Spleen (tissue), 11 donors: ENCODE data around the gene CENPC. TPM values are rescaled to one million over a fixed set of nuclear protein-coding genes. Genes with fewer than 3 reads are reported as not detected.
"Not testable (repeated sequence)": the region's sequence is repeated elsewhere in the genome, so short reads cannot be mapped to it uniquely, and the experiment has no call there.

Experiments
- DNase-seq: peaks from one replicate; pipeline ENCODE4 v3.0.0-alpha.2; 2020
- H3K27ac ChIP-seq, 8 donors: fragments of 200-600 bp; sonication (generic) in 7 of 8; 1 replicate in 4 of 8; 2 replicates in 4 of 8; pipeline versions ENCODE4 v1.5.0 to v1.8.0; 2016 to 2021; ENCODE audit warnings: inconsistent platforms in 4 of 8, mild to moderate bottlenecking in 4 of 8, moderate library complexity in 1 of 8
- H3K27me3 ChIP-seq, 7 donors: fragments of 200-600 bp; sonication (generic) in 6 of 7; replicated peaks in 1 of 7; 1 replicate in 4 of 7; 2 replicates in 3 of 7; pipeline versions ENCODE4 v1.5.0 to v1.8.0; 2016 to 2021; ENCODE audit warnings: inconsistent platforms in 3 of 7, mild to moderate bottlenecking in 1 of 7
- H3K36me3 ChIP-seq, 6 donors: fragments of 200-600 bp; sonication (generic) in 5 of 6; 1 replicate in 4 of 6; 2 replicates in 2 of 6; pipeline versions ENCODE4 v1.5.0 to v1.8.0; 2016 to 2021; ENCODE audit warnings: inconsistent platforms in 2 of 6
- H3K4me1 ChIP-seq, 6 donors: fragments of 200-600 bp; sonication (generic) in 5 of 6; 1 replicate in 3 of 6; 2 replicates in 3 of 6; pipeline versions ENCODE4 v1.5.0 to v1.8.0; 2016 to 2021; ENCODE audit warnings: inconsistent platforms in 3 of 6
- H3K4me3 ChIP-seq, 8 donors: fragments of 200-600 bp; sonication (generic) in 7 of 8; 1 replicate in 4 of 8; 2 replicates in 4 of 8; pipeline versions ENCODE4 v1.5.0 to v1.8.0; 2016 to 2021; ENCODE audit warnings: inconsistent platforms in 4 of 8, mild to moderate bottlenecking in 4 of 8, moderate library complexity in 2 of 8
- H3K9me3 ChIP-seq, 8 donors: fragments of 200-600 bp; sonication (generic) in 7 of 8; 1 replicate in 4 of 8; 2 replicates in 4 of 8; pipeline versions ENCODE4 v1.5.0 to v1.8.0; 2016 to 2021; ENCODE audit warnings: inconsistent platforms in 4 of 8
- POLR2A ChIP-seq, 3 donors: fragments of 450-650 bp; IDR thresholded peaks; one replicate each; pipeline ENCODE4 v1.5.1; 2017; ENCODE audit warnings: antibody characterized with exemption in 3 of 3, mild to moderate bottlenecking in 1 of 3
- POLR2AphosphoS5 ChIP-seq, 3 donors: sonication (generic); formaldehyde crosslinking; IDR thresholded peaks; one replicate each; pipeline ENCODE4 v1.5.1; 2017; ENCODE audit warnings: antibody characterized with exemption in 3 of 3
- WGBS, 5 donors: extraction: QIAGEN DNeasy Blood & Tissue Kit in 3 of 5; methylation state at CpG; one replicate each; pipeline versions ENCODE4 v1.1.5 to v1.1.7; 2013 to 2018; 5-methylcytosine and 5-hydroxymethylcytosine counted together
- intact Hi-C: fragments of 100-400 bp; cut with DNase I; formaldehyde crosslinking; loops from one replicate; pipeline ENCODE4 v1.15.0; 2023; ENCODE audit warnings: low total_unique reads
- polyA plus RNA-seq, 3 donors: library from polyadenylated mRNA; stranded (reverse); fragments of 200-250 nt; gene quantifications; one replicate each; pipeline ENCODE4 v1.2.1, GENCODE V29; 2013
- total RNA-seq, 7 donors: library from RNA; depleted of rRNA in 3 of 7; stranded (reverse); fragments of >200 nt in 3 of 7; fragmentation: NEBNext Ultra II Directional in 4 of 7; extraction: Animal tissue kit (Norgen Biotek cat#: 25700) in 4 of 7; gene quantifications; one replicate each; pipeline versions ENCODE4 v1.1.0 to v1.2.1, GENCODE V29; 2016 to 2021
- TF ChIP-seq, protein P1 (sequence below), 11 experiments: fragments of 200-600 bp in 7 of 11; fragments of 450-650 bp in 4 of 11; sonication (generic) in 4 of 11; IDR thresholded peaks in 8 of 11; conservative IDR thresholded peaks in 3 of 11; 1 replicate in 7 of 11; 2 replicates in 4 of 11; pipeline versions ENCODE4 v1.4.0 to v1.8.0; 2016 to 2021; ENCODE audit warnings: antibody characterized with exemption in 11 of 11, inconsistent platforms in 4 of 11, mild to moderate bottlenecking in 1 of 11
- donor health status: healthy with polysubstance abuse.
- donor health status: DM: no; HTN: no; CAD: no; lungs with moderate emphysema.
- donor health status: DM: no; HTN: no; CAD: no.
- donor health status: Bipolar disorder and iron deficiency.
- donor health status: healthy.
- donor health status: DM: no; HTN: no; CAD: no.
- donor health status: DM: yes; HTN: yes; CAD: no.

The CENPC gene
- total and polyA plus RNA-seq, 10 donors, result 5.4 to 60.2 (median 42.5) TPM

DNA sequence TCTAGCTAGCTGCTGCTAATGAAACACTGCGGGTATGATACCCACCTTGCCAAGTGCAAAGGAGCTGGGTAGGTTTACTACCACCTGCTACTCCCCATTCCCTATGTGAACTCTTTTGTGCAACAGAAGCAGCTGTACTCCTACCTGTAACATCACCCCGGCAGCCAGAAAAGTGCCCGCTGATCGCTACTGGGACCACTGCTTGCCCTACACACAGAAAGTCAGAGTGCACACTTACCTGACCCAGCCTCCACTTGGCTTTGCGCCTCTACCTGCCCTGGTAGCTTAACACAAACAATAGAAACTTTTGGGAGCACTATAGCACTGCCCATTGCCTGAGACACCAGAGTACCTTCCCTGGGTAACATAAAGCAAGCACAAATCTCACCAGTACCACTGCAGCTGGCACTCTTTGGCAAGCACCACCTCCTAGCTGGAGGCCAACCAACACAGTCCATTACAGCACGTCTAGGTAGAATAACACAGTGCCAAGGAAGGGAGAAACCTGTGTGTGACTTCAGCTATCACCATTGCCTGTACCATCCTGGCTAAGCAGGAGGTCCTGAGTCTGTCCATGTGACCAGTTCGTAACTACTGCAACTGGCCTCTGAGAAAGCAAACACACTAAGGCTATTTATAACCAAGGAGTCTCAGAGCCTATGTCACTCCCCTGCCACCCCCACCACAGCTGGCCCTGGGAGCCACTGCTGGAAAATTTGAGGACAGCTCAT, 80.1 kb downstream of the CENPC start:
- H3K9me3 ChIP-seq, result no peaks in the 10 kb centered on the region
- intact Hi-C loops, result no loop called here
- peaks cover 0 to 56% (median 8%) of the 10 kb centered on the region in 6 donors for H3K36me3 ChIP-seq
- no peak for DNase-seq
- H3K4me1 ChIP-seq, result no peaks in the 10 kb centered on the region
- no peak overlapping the region for H3K27ac ChIP-seq
- TF ChIP-seq POLR2A (IDR thresholded peaks at IDR 0.05) (no peak), POLR2AphosphoS5 (IDR thresholded peaks at IDR 0.05) (no peak)
- TF ChIP-seq, protein P1, sequence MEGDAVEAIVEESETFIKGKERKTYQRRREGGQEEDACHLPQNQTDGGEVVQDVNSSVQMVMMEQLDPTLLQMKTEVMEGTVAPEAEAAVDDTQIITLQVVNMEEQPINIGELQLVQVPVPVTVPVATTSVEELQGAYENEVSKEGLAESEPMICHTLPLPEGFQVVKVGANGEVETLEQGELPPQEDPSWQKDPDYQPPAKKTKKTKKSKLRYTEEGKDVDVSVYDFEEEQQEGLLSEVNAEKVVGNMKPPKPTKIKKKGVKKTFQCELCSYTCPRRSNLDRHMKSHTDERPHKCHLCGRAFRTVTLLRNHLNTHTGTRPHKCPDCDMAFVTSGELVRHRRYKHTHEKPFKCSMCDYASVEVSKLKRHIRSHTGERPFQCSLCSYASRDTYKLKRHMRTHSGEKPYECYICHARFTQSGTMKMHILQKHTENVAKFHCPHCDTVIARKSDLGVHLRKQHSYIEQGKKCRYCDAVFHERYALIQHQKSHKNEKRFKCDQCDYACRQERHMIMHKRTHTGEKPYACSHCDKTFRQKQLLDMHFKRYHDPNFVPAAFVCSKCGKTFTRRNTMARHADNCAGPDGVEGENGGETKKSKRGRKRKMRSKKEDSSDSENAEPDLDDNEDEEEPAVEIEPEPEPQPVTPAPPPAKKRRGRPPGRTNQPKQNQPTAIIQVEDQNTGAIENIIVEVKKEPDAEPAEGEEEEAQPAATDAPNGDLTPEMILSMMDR (IDR thresholded peaks at IDR 0.05 in 8 of 11, conservative IDR thresholded peaks at IDR 0.05 in 3 of 11), result no peak
- 91 to 98% (median 96%) methylated on average over 7 of the region's 7 CpGs for WGBS, 5 donors
- no peak overlapping the region for H3K4me3 ChIP-seq
- H3K27me3 ChIP-seq, result no peaks in the 10 kb centered on the region

DNA sequence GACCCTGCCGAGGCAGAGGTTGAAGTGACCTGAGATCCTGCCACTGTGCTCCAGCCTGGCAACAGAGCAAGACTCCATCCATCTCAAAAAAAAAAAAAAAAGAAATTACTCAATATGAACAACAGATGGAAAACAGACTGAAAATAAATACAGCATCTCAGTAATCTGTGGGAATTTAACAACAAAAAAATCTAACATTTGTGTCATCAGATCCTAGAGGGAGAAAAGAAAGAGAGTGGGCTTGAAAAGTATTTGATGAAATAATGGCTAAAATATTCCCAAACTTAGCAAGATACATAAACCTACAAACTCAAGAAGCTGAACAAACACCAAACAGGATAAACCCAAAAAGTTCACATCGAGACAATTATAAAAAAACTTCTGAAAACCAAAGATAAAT, 84.7 kb downstream of the CENPC start:
- TF ChIP-seq, protein P1 (IDR thresholded peaks at IDR 0.05 in 8 of 11, conservative IDR thresholded peaks at IDR 0.05 in 3 of 11), result no peak
- TF ChIP-seq POLR2A (IDR thresholded peaks at IDR 0.05) (no peak), POLR2AphosphoS5 (IDR thresholded peaks at IDR 0.05) (no peak)
- Histone ChIP-seq H3K9me3 (peaks cover 0 to 5% (median 0%) of the 10 kb centered on the region in 8 donors), H3K36me3 (peaks cover 0 to 48% (median 1%) of the 10 kb centered on the region in 6 donors), H3K4me3 (no peak overlapping the region), H3K27me3 (no peaks in the 10 kb centered on the region), H3K4me1 (no peaks in the 10 kb centered on the region), H3K27ac (no peak overlapping the region)
- no peak for DNase-seq
- 96 to 99% (median 97%) methylated on average over 2 of the region's 2 CpGs for WGBS, 5 donors
- intact Hi-C loops, result no loop called here

DNA sequence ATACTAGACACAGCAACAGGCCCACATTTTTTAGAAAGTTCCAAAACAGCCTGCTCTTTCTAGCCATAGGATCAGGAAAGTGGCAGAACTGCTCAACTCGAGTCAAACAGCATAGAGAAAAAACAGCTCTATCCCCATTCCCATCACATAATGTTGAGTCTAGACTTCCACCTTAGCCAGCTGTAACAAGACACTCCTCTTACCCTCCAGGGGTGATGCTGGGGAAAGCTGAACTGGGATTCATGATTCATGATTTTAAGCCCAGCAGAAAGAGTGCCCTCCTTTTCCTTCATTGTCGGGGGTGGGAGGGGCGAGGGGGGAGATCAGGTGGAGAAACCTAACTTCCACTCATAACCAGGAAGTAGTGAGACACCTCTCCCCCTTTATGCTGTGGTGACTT, 86.1 kb downstream of the CENPC start:
- H3K36me3 ChIP-seq, result peaks cover 0 to 56% (median 1%) of the 10 kb centered on the region in 6 donors
- no peaks in the 10 kb centered on the region for H3K27me3 ChIP-seq
- TF ChIP-seq, protein P1 (IDR thresholded peaks at IDR 0.05 in 8 of 11, conservative IDR thresholded peaks at IDR 0.05 in 3 of 11), result no peak
- no peak for TF ChIP-seq POLR2AphosphoS5 (IDR thresholded peaks at IDR 0.05)
- no peak for TF ChIP-seq POLR2A (IDR thresholded peaks at IDR 0.05)
- H3K4me3 ChIP-seq, result no peak overlapping the region
- no peak for DNase-seq
- intact Hi-C loops, result no loop called here
- 83 to 96% (median 91%) methylated on average over 3 of the region's 3 CpGs for WGBS, 5 donors
- H3K27ac ChIP-seq, result no peak overlapping the region
- no peaks in the 10 kb centered on the region for H3K4me1 ChIP-seq
- H3K9me3 ChIP-seq, result peaks cover 0 to 5% (median 0%) of the 10 kb centered on the region in 8 donors

DNA sequence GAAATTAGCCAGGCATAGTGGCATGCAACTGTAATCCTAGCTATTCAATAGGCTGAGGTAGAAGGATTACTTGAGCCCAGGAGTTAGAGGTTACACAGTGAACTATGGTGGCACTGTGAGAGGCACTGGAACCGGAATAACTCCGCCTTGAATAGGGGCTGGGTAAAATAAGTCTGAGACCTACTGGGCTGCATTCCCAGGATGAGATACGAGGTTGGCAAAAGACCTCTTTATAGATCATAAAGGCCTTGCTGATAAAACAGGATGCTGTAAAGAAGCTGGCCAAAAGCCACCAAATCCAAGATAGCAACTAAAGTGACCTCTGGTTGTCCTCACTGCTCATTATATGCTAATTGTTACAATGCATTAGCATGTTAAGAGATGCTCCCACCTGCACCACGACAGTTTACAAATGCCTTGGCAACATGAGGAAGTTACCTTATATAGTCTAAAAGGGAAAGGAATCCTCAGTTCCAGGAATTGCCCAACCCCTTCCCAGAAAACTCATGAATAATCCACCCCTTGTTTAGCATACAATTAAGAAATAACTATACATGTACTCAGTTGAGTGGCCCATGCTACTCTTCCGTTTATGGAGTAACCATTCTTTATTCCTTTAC, 88.6 kb downstream of the CENPC start:
- Histone ChIP-seq H3K9me3 (peaks cover 0 to 5% (median 0%) of the 10 kb centered on the region in 8 donors), H3K4me3 (no peak overlapping the region), H3K27me3 (no peaks in the 10 kb centered on the region), H3K36me3 (peaks cover 0 to 67% (median 6%) of the 10 kb centered on the region in 6 donors), H3K4me1 (no peaks in the 10 kb centered on the region), H3K27ac (no peak overlapping the region)
- no peak for DNase-seq
- intact Hi-C loops, result no loop called here
- TF ChIP-seq POLR2AphosphoS5 (IDR thresholded peaks at IDR 0.05), result no peak
- TF ChIP-seq, protein P1 (IDR thresholded peaks at IDR 0.05 in 8 of 11, conservative IDR thresholded peaks at IDR 0.05 in 3 of 11), result no peak
- no peak for TF ChIP-seq POLR2A (IDR thresholded peaks at IDR 0.05)
- 70 to 84% (median 78%) methylated on average over 5 of the region's 5 CpGs for WGBS, 5 donors

DNA sequence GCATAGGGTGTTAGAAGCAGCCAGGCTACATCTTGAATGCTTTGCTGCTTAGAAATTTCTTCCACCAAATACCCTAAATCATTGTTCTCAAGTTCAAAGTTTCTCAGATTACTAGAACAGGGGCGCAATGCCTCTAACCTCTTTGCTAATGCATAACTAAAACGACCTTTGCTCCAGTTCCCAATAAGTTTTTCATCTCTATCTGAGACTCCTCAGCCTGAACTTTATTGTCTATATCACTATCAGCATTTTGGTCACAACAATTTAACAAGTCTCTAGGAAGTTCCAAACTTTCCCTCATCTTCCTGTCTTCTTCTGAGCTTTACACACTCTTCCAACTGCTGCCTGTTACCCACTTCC, 92.5 kb downstream of the CENPC start:
- H3K27ac ChIP-seq, H3K27me3 ChIP-seq, intact Hi-C loops, DNase-seq, H3K4me3 ChIP-seq, H3K4me1 ChIP-seq, H3K9me3 ChIP-seq: not testable (repeated sequence)
- WGBS, 5 donors, result 92 to 96% (median 94%) methylated on average over 2 of the region's 2 CpGs
- peaks cover 0 to 61% (median 5%) of the 10 kb centered on the region in 6 donors for H3K36me3 ChIP-seq
